PFSK-1 (cell line): ENCODE data around the gene SMIM23.

Experiments used
- FOXP2 ChIP-seq: optimal IDR thresholded peaks from 2 replicates; pipeline ENCODE3; 2011; ENCODE audit warnings: borderline replicate concordance, control low read depth, inconsistent platforms; ENCODE audit not compliant: insufficient read depth; ENCODE audit errors: extremely low read length, extremely low read depth
- POLR2AphosphoS5 ChIP-seq: IDR thresholded peaks from 2 replicates; pipeline ENCODE4 v1.6.1; 2012; ENCODE audit warnings: low read depth, mild to moderate bottlenecking, control low read depth, low read length, moderate library complexity
- REST ChIP-seq, 2 experiments: IDR thresholded peaks; 2 replicates each; pipeline versions ENCODE4 v1.6.1 to v1.8.0; 2011 to 2012; ENCODE audit warnings: low read depth in 2 of 2, low read length in 2 of 2, control low read depth in 1 of 2, inconsistent platforms in 1 of 2, mild to moderate bottlenecking in 1 of 2, moderate library complexity in 1 of 2; ENCODE audit not compliant: insufficient read depth in 1 of 2
- SIN3A ChIP-seq: IDR thresholded peaks from 2 replicates; pipeline ENCODE4 v1.6.1; 2012; ENCODE audit warnings: mild to moderate bottlenecking, low read length, moderate library complexity, borderline replicate concordance; ENCODE audit not compliant: insufficient read depth
- TAF1 ChIP-seq: IDR thresholded peaks from 2 replicates; pipeline ENCODE4 v1.6.1; 2012; ENCODE audit warnings: low read length, control low read depth, borderline replicate concordance; ENCODE audit not compliant: insufficient read depth

The SMIM23 gene

GRCh38 chr5:171744264-171744663 is 41.4 kb upstream of the SMIM23 start:
- TF ChIP-seq POLR2AphosphoS5, result no peak

- TF ChIP-seq POLR2AphosphoS5 (no peak), TAF1 (no peak), SIN3A (no peak), REST (IDR thresholded peaks at IDR 0.05; ENCODE audit: insufficient read depth in 1 of 2, low read depth in 2 of 2, low read length in 2 of 2) (no peak), FOXP2 (no peak)
Measured at GRCh38 chr5:171744882-171745281, 40.7 kb upstream of the SMIM23 start.

- TF ChIP-seq SIN3A, result no peak
- no peak for TF ChIP-seq FOXP2
- no peak for TF ChIP-seq TAF1
- TF ChIP-seq POLR2AphosphoS5, result no peak
- TF ChIP-seq REST (IDR thresholded peaks at IDR 0.05; ENCODE audit: insufficient read depth in 1 of 2, low read depth in 2 of 2, low read length in 2 of 2), result no peak
Measured at GRCh38 chr5:171745602-171746001, 40.0 kb upstream of the SMIM23 start.

- TF ChIP-seq REST (IDR thresholded peaks at IDR 0.05; ENCODE audit: insufficient read depth in 1 of 2, low read depth in 2 of 2, low read length in 2 of 2) (no peak), TAF1 (no peak), POLR2AphosphoS5 (no peak), FOXP2 (no peak), SIN3A (no peak)
Measured at GRCh38 chr5:171747061-171747859, 38.4 kb upstream of the SMIM23 start.

- TF ChIP-seq FOXP2, result no peak
- no peak for TF ChIP-seq TAF1
- TF ChIP-seq REST (IDR thresholded peaks at IDR 0.05; ENCODE audit: insufficient read depth in 1 of 2, low read depth in 2 of 2, low read length in 2 of 2), result no peak
- no peak for TF ChIP-seq SIN3A
- TF ChIP-seq POLR2AphosphoS5, result no peak
Measured at GRCh38 chr5:171748720-171749119, 36.9 kb upstream of the SMIM23 start.
